Measurements from ENCODE around the gene JADE1. TPM values are rescaled to one million over a fixed set of nuclear protein-coding genes. Genes with fewer than 3 reads are reported as not detected.

Gene JADE1
- total and polyA plus RNA-seq, 9 of the 15 experiments (the other 6 are each of a cell fraction or from before 2014, with no cell fraction given), result 8.3 to 37.9 (median 24.4) TPM

DNA sequence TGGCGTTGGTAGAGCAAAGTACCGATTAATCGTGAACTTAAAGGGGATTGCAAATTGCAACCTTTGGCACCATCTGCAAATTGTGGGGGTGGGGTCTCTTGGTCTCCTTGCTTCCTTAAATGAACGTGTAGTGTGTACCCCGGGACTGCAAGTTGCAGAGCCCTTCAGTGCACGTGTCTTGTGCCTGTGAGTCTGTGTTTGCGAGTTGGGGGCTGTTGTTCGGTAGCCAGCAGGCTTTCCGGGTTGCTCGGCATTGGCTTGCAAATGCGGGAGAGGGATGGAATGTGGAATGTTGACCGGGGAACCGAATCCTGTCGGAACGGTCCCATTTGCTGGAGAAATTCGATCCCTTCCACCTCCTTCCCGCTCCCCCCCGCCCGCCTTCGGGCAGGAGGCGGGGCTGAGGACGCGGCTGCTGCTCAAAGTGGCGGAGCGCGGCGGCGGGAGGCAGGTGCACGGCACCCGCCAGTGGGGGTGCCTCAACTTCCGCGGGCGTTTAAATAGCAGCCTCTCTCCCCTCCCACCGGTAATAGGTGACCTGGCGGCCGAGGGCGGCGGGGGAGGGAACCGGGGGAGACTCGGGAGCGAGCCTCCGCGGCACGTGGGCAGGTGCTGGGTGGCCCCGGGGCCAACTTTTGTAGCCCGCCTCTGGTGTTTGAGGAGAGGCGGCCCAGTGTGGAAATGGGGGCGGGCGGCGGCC lies 1.5 kb downstream of the JADE1 start (continued):
- TF ChIP-seq, protein P1, sequence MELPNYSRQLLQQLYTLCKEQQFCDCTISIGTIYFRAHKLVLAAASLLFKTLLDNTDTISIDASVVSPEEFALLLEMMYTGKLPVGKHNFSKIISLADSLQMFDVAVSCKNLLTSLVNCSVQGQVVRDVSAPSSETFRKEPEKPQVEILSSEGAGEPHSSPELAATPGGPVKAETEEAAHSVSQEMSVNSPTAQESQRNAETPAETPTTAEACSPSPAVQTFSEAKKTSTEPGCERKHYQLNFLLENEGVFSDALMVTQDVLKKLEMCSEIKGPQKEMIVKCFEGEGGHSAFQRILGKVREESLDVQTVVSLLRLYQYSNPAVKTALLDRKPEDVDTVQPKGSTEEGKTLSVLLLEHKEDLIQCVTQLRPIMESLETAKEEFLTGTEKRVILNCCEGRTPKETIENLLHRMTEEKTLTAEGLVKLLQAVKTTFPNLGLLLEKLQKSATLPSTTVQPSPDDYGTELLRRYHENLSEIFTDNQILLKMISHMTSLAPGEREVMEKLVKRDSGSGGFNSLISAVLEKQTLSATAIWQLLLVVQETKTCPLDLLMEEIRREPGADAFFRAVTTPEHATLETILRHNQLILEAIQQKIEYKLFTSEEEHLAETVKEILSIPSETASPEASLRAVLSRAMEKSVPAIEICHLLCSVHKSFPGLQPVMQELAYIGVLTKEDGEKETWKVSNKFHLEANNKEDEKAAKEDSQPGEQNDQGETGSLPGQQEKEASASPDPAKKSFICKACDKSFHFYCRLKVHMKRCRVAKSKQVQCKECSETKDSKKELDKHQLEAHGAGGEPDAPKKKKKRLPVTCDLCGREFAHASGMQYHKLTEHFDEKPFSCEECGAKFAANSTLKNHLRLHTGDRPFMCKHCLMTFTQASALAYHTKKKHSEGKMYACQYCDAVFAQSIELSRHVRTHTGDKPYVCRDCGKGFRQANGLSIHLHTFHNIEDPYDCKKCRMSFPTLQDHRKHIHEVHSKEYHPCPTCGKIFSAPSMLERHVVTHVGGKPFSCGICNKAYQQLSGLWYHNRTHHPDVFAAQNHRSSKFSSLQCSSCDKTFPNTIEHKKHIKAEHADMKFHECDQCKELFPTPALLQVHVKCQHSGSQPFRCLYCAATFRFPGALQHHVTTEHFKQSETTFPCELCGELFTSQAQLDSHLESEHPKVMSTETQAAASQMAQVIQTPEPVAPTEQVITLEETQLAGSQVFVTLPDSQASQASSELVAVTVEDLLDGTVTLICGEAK (IDR thresholded peaks at IDR 0.05), result no peak
- TF ChIP-seq, protein P1 (CRISPR knock-in tag; IDR thresholded peaks at IDR 0.05), result no peak
- TF ChIP-seq ESRRA (IDR thresholded peaks at IDR 0.05; ENCODE audit: borderline replicate concordance, low read depth), result peak; percentile 38; the same call in 1 of the 2 replicates
- TF ChIP-seq MGA (IDR thresholded peaks at IDR 0.05), result peak; percentile 69
- 0 out of 2 replicates have a peak, but pooled peaks have one; percentile 23 for TF ChIP-seq CHCHD3 (CRISPR knock-in tag; IDR thresholded peaks at IDR 0.05)
- peak; percentile 89 for TF ChIP-seq POLR2G (IDR thresholded peaks at IDR 0.05; ENCODE audit: low read depth, low read length)

Measured in K562 (cell line).